Testis (tissue), 3 donors: ENCODE measurements around the gene ZC3H4. TPM values are rescaled to one million over a fixed set of nuclear protein-coding genes. Genes with fewer than 3 reads are reported as not detected.
"Not testable (repeated sequence)": the region's sequence is repeated elsewhere in the genome, so short reads cannot be mapped to it uniquely, and the experiment has no call there.

Source experiments
- DNase-seq: peaks from one replicate; pipeline ENCODE4 v3.0.0-alpha.2; 2019
- H3K27ac ChIP-seq, 2 donors: fragments of 200-600 bp; sonication (generic); one replicate each; pipeline ENCODE4 v1.5.1; 2019
- H3K27me3 ChIP-seq: fragments of 200-600 bp; sonication (generic); one replicate; pipeline ENCODE4 v1.5.1; 2019
- H3K36me3 ChIP-seq: fragments of 200-600 bp; sonication (generic); one replicate; pipeline ENCODE4 v1.5.1; 2017; ENCODE audit warnings: low read depth; ENCODE audit errors: missing control alignments
- H3K4me1 ChIP-seq: fragments of 200-600 bp; sonication (generic); one replicate; pipeline ENCODE4 v1.5.1; 2019
- H3K4me3 ChIP-seq, 2 donors: fragments of 200-600 bp; sonication (generic); one replicate each; pipeline ENCODE4 v1.5.1; 2017 to 2019
- H3K9me3 ChIP-seq: fragments of 200-600 bp; sonication (generic); one replicate; pipeline ENCODE4 v1.5.1; 2017
- CTCF ChIP-seq, 3 experiments: fragments of 450-650 bp in 2 of 3; fragments of 200-600 bp in 1 of 3; sonication (generic) in 1 of 3; IDR thresholded peaks; one replicate each; pipeline ENCODE4 v1.5.1; 2016 to 2019; ENCODE audit warnings: antibody characterized with exemption in 3 of 3, mild to moderate bottlenecking in 2 of 3, moderate library complexity in 1 of 3
- POLR2A ChIP-seq: fragments of 450-650 bp; IDR thresholded peaks from one replicate; pipeline ENCODE4 v1.6.1; 2017; ENCODE audit warnings: antibody characterized with exemption, mild to moderate bottlenecking, moderate library complexity
- WGBS, 2 donors: methylation state at CpG; one replicate each; pipeline ENCODE4 v1.1.5; 2018; 5-methylcytosine and 5-hydroxymethylcytosine counted together
- intact Hi-C: fragments of 100-400 bp; cut with DNase I; formaldehyde crosslinking; loops from one replicate; pipeline ENCODE4 v1.15.1; 2023; ENCODE audit warnings: low total_unique reads
- polyA plus RNA-seq: library from polyadenylated mRNA; stranded (reverse); fragments of 350-450 nt; fragmentation: Illumina TruSeq; extraction: RNeasy Lipid Tissue Mini Kit (QIAGEN cat#74804); gene quantifications from one replicate; pipeline ENCODE4 v1.2.3, GENCODE V29; 2014; ENCODE audit warnings: low read depth, low replicate concordance; ENCODE audit not compliant: insufficient read depth
- total RNA-seq, 2 donors: library from RNA; depleted of rRNA; stranded (reverse); fragments of >200 nt; gene quantifications; one replicate each; pipeline ENCODE4 v1.2.3, GENCODE V29; 2016

Gene ZC3H4
- total and polyA plus RNA-seq, 3 donors from 2014 or later = 25.4 to 47.3 (median 45.2) TPM

- WGBS, 2 donors = 86 to 91% methylated on average over 5 of the region's 5 CpGs
- intact Hi-C loops = no loop called here
- H3K27ac ChIP-seq = no peak overlapping the region
- no peak for DNase-seq
- no peaks in the 10 kb centered on the region for H3K27me3 ChIP-seq
- no peak for TF ChIP-seq CTCF (IDR thresholded peaks at IDR 0.05)
- H3K9me3 ChIP-seq = no peaks in the 10 kb centered on the region
- no peak overlapping the region for H3K4me3 ChIP-seq
- no peaks in the 10 kb centered on the region for H3K4me1 ChIP-seq
- no peaks in the 10 kb centered on the region for H3K36me3 ChIP-seq
Observed at GRCh38 chr19:47145639-47146486, 32.3 kb upstream of the ZC3H4 start.

GRCh38 chr19:47144630-47145029 lies 31.1 kb upstream of the ZC3H4 start:
- no peak for TF ChIP-seq POLR2A
- Histone ChIP-seq H3K36me3 (no peaks in the 10 kb centered on the region), H3K9me3 (no peaks in the 10 kb centered on the region), H3K27me3 (no peaks in the 10 kb centered on the region), H3K27ac (no peak overlapping the region), H3K4me1 (no peaks in the 10 kb centered on the region), H3K4me3 (no peak overlapping the region)
- 88 to 92% methylated on average over 13 of the region's 13 CpGs for WGBS, 2 donors
- intact Hi-C loops = no loop called here
- no peak for DNase-seq

- intact Hi-C loops = no loop called here
- TF ChIP-seq CTCF (IDR thresholded peaks at IDR 0.05) = no peak
- Histone ChIP-seq H3K4me1 (no peaks in the 10 kb centered on the region), H3K36me3 (no peaks in the 10 kb centered on the region), H3K27me3 (no peaks in the 10 kb centered on the region), H3K9me3 (no peaks in the 10 kb centered on the region), H3K4me3 (no peak overlapping the region), H3K27ac (no peak overlapping the region)
- 72 to 86% methylated on average over 11 of the region's 11 CpGs for WGBS, 2 donors
- DNase-seq = no peak
Observed at GRCh38 chr19:47143322-47144073, 29.9 kb upstream of the ZC3H4 start.

GRCh38 chr19:47142779-47143178 lies 29.2 kb upstream of the ZC3H4 start:
- intact Hi-C loops = no loop called here
- Histone ChIP-seq H3K4me3 (no peak overlapping the region), H3K27me3 (no peaks in the 10 kb centered on the region), H3K27ac (no peak overlapping the region), H3K9me3 (no peaks in the 10 kb centered on the region), H3K36me3 (no peaks in the 10 kb centered on the region), H3K4me1 (no peaks in the 10 kb centered on the region)
- WGBS, 2 donors = 84 to 90% methylated on average over 5 of the region's 5 CpGs
- TF ChIP-seq POLR2A (no peak), CTCF (IDR thresholded peaks at IDR 0.05) (no peak)
- DNase-seq = no peak

GRCh38 chr19:47141695-47142094 lies 28.1 kb upstream of the ZC3H4 start:
- intact Hi-C loops = no loop called here
- no peak for TF ChIP-seq POLR2A
- TF ChIP-seq CTCF (IDR thresholded peaks at IDR 0.05) = no peak
- Histone ChIP-seq H3K27ac (no peak overlapping the region), H3K4me1 (peaks cover 1% of the 10 kb centered on the region), H3K9me3 (no peaks in the 10 kb centered on the region), H3K27me3 (no peaks in the 10 kb centered on the region), H3K4me3 (no peak overlapping the region), H3K36me3 (no peaks in the 10 kb centered on the region)
- no peak for DNase-seq

GRCh38 chr19:47141252-47141651 lies 27.7 kb upstream of the ZC3H4 start:
- DNase-seq, H3K4me3 ChIP-seq, H3K27me3 ChIP-seq, H3K4me1 ChIP-seq, H3K36me3 ChIP-seq, intact Hi-C loops, H3K27ac ChIP-seq, H3K9me3 ChIP-seq: not testable (repeated sequence)
- 69 to 75% methylated on average over 7 of the region's 7 CpGs for WGBS, 2 donors
